Activated CD4-positive, CD25-positive, alpha-beta regulatory T cell treated with anti-CD3 and anti-CD28 coated beads, Interleukin-2, amount 50 U/mL, for 72 hours (primary cell): ENCODE measurements around the gene ALG1.
"Not testable (repeated sequence)": the region's sequence is repeated elsewhere in the genome, so short reads cannot be mapped to it uniquely, and the experiment has no call there.

Experiments used
- DNase-seq: peaks from one replicate; pipeline ENCODE4 v3.0.0; 2021

Gene ALG1

GRCh38 chr16:5045499-5046115 lies 26.0 kb upstream of the ALG1 start:
- DNase-seq: no peak

DNA sequence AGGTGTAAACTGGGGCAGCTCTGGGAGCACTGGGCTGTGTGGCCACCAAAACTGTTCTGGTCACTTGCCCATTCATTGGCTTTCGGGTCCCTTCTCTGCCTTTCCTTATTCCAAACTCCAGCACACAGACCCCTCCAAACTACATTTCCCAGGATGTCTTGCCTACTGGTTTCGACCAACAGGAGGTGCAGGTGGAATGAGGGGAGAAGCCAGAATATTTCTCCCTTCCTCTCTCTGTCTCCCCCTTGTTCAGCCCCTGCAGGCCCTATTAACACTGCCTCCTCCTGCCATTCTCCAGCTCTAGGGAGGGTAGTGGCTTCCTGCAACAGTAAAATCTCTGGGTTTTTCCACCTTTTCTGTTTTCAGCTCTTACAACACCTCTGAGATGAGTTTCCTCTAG lies 24.7 kb upstream of the ALG1 start:
- DNase-seq: no peak

DNA sequence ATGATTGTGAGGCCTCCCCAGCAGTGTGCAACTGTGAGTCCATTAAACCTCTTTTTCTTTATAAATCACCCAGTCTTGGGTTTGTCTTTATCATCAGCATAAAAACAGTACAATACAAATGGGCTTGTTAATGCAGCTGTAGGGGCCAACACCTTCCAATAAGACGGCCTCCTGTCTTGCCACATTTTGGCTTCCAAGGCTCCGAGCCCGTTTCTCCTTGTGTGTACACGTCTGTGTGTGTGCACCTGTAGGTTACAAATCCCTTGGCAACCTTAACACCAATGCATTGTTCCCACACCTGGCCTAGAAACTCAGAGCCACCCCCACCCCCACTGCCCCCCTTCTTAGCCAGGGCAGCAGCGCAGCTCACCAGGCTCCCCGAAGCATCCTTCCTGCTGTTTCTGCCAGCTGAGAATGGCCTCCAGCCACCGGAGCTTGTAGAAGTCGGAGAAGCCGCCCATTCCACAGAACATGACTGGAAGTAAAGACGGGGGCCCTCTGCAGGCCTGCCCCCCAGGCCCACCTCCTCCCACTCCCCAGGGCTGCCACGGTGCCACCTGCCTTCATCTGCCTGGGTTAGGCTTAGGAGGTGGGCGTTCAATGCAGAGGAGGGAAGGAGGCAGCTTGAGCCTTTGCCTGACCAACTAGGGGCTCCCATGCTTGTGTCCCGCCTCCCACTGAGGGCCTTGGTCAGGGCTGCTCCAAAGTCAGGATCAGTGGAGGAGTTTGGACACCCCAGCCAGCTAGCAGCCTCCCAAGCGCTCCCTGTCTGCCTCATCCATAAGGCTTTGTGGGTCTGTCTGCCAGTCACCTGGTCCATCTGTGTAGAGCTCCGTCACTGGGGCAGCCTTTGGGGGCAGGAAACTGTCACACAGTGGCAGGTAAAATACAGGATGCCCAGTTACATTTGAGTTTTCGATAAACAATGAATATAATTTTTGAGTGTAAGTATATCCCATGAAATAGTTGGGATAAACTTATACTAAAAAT lies 16.5 kb upstream of the ALG1 start:
- DNase-seq: no peak

GRCh38 chr16:5056352-5056751 lies 15.3 kb upstream of the ALG1 start:
- no peak for DNase-seq

- DNase-seq: no peak
These were observed 13.2 kb upstream of the ALG1 start for GRCh38 chr16:5058476-5058875.

- DNase-seq: no peak
These were observed 12.1 kb upstream of the ALG1 start for GRCh38 chr16:5059386-5060072.

DNA sequence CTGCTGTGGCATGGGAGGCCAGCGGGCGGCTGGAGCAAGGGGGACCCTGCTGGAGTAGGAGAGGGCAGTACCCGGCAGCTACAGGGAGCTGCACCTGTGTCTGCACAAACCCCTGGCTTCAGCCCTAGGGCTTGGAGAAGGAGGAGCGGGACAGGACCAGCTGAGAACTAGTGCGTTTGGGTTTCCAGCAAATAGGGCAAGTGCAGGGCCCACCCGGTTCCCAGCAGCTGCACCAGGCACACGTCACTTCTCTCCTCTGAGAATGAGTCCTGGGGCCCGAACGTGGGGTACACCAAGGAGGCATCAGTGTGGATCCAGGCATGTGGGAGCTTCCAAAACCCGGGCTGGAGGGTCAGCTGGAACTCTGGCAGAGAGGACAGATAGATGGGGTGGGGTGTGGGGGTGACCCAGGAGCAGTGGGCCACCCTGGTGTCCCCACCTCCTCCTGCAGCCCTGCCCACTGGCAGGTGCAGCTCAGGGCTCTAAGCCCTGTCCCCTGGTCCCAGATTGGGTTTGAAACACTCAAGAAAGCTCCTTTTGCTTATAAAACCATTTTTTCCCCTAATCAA lies 11.5 kb upstream of the ALG1 start:
- DNase-seq: no peak

GRCh38 chr16:5062051-5062450 lies 9.6 kb upstream of the ALG1 start:
- DNase-seq: no peak

- DNase-seq: no peak
These were observed 8.6 kb upstream of the ALG1 start for GRCh38 chr16:5062790-5063765.

GRCh38 chr16:5064915-5065314 lies 6.7 kb upstream of the ALG1 start:
- DNase-seq: no peak

DNA sequence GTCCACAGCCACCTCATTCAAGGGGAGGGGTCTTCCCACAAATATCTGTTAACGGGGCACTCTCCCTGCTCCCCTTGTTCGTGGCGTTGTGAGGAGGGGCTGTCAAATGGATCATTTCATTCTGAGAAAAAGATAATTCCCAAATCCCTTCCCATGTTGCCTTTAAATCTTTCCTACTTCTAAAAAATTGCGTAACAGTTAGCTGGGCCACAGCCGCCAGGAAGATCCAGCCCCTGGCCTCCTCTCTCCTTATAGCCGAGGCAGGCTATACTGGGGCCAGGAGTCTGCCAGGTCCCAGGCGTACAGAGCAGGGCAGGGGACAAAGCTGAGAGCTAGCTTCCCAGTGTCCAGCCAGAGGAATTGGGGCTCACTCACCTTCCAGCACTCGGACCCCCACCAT lies 6.3 kb upstream of the ALG1 start:
- no peak for DNase-seq

DNA sequence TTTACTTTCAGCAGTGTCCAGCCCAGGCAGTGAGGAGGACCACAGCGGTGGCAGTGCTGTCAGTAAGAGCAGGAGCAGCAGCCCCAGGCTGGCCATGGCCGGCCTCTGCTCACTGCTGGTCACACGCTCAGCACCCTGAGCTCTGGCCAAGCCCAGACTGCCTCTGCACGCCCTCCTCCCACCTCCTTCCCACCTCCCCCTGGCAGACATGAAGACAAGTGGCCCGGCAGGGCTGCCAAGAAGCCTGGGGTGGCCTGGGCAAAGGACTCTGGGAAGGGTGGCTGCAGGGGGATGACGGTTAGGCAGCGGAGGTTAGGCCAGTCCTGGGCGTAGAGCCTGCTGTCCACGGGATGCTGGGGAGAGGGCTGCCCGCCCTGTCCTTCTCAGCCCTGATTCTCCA lies 5.8 kb upstream of the ALG1 start, which contains the start of gene C16orf89:
Gene C16orf89, minus strand, starts transcription at position 144 of the 400 bp plus-strand sequence. Its CDS starts 48 bp downstream, at position 96.
- DNase-seq: no peak

- no peak for DNase-seq
These were observed 5.1 kb upstream of the ALG1 start for GRCh38 chr16:5066511-5066910.

DNA sequence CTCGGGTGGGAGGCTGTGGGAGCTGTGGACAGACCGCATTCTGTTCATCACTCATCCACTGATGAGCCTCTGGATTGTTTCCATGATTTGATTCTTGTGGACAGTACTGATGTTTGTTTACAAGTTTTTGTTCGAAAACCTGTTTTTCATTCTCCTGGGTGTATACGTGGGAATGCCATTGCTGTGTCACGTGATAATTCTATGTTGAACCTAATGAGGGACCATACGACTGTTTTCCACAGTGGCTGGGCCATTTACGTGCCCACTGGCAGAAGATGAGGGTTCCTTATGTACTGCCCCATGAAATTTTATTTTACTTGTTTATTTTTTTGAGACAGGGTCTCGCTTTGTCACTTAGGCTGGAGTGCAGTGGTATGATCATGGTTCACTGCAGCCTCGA lies 2.6 kb upstream of the ALG1 start:
- DNase-seq: no peak

DNA sequence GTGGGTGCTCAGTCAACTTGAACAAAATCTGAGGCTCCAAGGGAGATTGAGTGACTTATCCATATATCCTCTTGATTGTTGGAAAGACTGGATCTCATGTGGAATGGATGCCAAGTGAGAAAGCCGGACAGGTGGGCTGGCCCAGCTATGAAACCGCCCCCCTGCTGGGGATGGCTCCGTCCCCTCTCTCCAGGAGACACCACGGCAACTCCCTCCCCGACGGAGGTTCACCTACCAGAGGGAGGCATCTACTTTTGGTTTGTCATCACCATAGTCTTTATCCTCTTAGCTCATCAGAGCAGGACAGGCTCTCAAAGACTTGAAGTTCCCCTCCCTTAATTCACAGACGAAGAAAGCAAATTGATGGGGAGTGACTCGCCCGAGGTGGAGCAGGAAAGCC lies 1.8 kb upstream of the ALG1 start:
- DNase-seq: no peak

GRCh38 chr16:5070431-5071186 lies 1.0 kb upstream of the ALG1 start:
- no peak for DNase-seq

DNA sequence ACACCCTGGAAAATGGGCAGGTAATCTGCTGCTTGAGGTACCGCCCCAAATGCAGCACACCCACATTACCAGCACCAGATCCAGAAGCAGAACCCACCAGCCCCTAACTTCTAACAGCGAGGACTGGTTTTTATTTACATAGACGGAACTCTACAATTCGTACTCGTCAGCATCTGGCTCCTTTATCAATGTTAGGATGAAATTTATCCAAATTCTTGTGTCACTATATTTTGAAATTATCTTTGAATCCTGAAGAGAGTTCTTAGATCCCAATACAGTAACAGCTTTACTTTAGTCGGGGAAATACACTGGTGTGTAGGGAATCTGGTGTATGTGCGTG lies 332 bp upstream of the ALG1 start:
- no peak for DNase-seq

DNA sequence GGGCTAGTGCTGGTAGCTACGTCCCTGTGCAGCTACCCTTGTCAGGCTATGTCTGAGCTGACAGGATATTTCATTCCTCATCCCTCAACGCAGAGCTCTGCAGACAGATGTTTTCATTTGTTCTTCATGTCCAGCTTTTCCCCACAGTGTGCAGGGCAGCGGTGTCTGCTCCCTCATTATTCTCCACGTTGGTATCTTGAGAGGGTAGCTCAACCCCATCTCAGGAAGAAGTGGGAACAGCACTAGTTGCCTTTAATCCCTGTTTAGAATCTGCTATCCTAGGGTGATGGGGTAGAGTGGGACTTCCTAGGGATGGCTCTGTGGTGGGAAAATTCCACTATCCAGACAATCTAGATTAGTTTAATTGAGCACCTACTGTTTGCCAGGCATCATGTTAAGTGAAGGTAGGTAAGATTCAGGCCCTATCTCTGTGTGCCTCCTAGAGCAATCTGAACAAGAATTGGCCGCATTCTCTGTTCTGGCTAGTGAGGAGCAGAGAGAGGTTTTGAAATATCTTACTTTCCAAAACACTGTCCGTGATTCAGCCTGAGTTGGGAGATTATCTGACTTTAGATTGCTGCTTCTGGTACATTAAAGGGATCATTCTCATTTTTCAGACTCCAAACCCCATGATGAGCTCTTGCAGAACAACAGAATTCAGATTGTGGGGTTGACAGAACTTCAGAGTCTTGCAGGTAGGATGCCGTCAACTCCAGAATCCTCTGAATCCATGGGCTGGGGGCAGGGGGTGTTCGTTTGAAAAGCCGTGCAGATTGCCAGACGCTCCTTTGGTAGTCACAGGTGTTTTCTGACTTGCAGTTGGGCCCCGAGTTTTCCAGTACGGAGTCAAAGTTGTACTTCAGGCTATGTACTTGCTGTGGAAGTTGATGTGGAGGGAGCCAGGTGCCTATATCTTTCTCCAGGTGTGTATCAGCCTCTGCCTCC lies 963 bp downstream of the ALG1 start:
- no peak for DNase-seq

DNA sequence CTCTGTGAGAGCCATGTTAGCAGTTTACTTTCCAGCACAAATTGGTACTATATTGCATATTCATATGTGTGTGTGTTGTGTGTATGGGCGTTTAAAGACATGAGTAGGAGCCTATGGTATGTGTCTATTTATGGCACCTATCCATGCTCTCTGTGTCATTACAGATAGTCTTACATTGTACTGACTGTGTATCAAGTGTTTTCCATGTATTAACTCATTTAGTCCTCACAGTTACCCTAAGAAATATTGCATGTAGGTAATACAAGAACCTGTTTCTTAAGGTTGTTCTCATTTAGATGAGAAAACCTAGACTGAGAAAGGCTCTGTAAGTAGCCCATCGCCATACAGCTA lies 1.6 kb downstream of the ALG1 start:
- no peak for DNase-seq

DNA sequence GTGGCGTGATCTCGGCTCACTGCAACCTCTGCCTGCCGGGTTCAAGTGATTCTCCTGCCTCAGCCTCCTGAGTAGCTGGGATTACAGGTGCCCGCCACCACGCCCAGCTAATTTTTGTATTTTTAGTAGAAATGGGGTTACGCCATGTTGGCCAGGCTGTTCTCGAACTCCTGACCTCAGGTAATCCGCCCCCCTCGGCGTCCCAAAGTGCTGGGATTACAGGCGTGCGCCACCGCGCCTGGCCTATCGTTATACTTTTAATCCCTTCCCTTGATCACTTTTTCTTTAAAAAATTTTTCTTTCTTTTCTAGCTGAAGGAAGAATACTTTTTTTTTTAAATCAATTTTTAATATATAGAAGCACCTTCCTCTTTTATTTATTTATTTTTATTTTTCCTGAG lies 2.1 kb downstream of the ALG1 start:
- DNase-seq: not testable (repeated sequence)
